HFFc6 (cell line): ENCODE results near the gene TMEM62. TPM values are rescaled to one million over a fixed set of nuclear protein-coding genes. Genes with fewer than 3 reads are reported as not detected.

Source experiments
- DNase-seq: peaks from one replicate; pipeline ENCODE4 v3.0.0-alpha.2; 2018
- H3K27ac Mint-ChIP-seq: 2 replicates; pipeline ENCODE4 v1.8.0; 2020; ENCODE audit warnings: mild to moderate bottlenecking, mixed read lengths
- H3K27me3 Mint-ChIP-seq: 2 replicates; pipeline ENCODE4 v1.8.0; 2021; ENCODE audit warnings: mild to moderate bottlenecking, moderate library complexity, mixed read lengths; ENCODE audit not compliant: insufficient read depth
- H3K36me3 Mint-ChIP-seq: 2 replicates; pipeline ENCODE4 v1.8.0; 2021; ENCODE audit warnings: low read depth, mixed read lengths
- H3K4me1 Mint-ChIP-seq: 2 replicates; pipeline ENCODE4 v1.8.0; 2020; ENCODE audit warnings: low read depth, mixed read lengths
- H3K4me3 Mint-ChIP-seq: 2 replicates; pipeline ENCODE4 v1.8.0; 2020; ENCODE audit warnings: mild to moderate bottlenecking, moderate library complexity, mixed read lengths
- H3K9me3 Mint-ChIP-seq: 2 replicates; pipeline ENCODE4 v1.8.0; 2020; ENCODE audit warnings: mild to moderate bottlenecking, mixed read lengths
- CTCF ChIP-seq: fragments of 200-600 bp; sonication (generic); IDR thresholded peaks from 2 replicates; pipeline ENCODE4 v1.5.0; 2021; ENCODE audit warnings: antibody characterized with exemption, mild to moderate bottlenecking
- total RNA-seq, 6 experiments: library from RNA; stranded (reverse); fragmentation: NEBNext Ultra II Directional; extraction: Animal tissue kit (Norgen Biotek cat#: 25700); gene quantifications; 2 replicates in 1 of 6; 3 replicates in 5 of 6; pipeline ENCODE4 v1.2.3, GENCODE V29; 2021

Gene TMEM62
- total RNA-seq, 6 experiments from 2014 or later: 8.2 to 12.1 (median 11.2) TPM

GRCh38 chr15:43198992-43199391 is 65.6 kb downstream of the TMEM62 start:
- H3K36me3 Mint-ChIP-seq: peaks cover 25% of the 10 kb centered on the region
- H3K4me3 Mint-ChIP-seq: no peak overlapping the region
- TF ChIP-seq CTCF: no peak
- H3K27me3 Mint-ChIP-seq: peaks cover 10% of the 10 kb centered on the region
- DNase-seq: no peak
- H3K4me1 Mint-ChIP-seq: peaks cover 20% of the 10 kb centered on the region
- H3K9me3 Mint-ChIP-seq: peaks cover 9% of the 10 kb centered on the region
- no peak overlapping the region for H3K27ac Mint-ChIP-seq

GRCh38 chr15:43199945-43200488 is 66.6 kb downstream of the TMEM62 start:
- H3K36me3 Mint-ChIP-seq: peaks cover 20% of the 10 kb centered on the region
- peaks cover 9% of the 10 kb centered on the region for H3K9me3 Mint-ChIP-seq
- peaks cover 19% of the 10 kb centered on the region for H3K4me1 Mint-ChIP-seq
- H3K27ac Mint-ChIP-seq: no peak overlapping the region
- TF ChIP-seq CTCF: no peak
- DNase-seq: no peak
- peaks cover 10% of the 10 kb centered on the region for H3K27me3 Mint-ChIP-seq
- H3K4me3 Mint-ChIP-seq: no peak overlapping the region

GRCh38 chr15:43204016-43204901 is 70.9 kb downstream of the TMEM62 start:
- Mint-ChIP-seq H3K27ac (no peak overlapping the region), H3K27me3 (peaks cover 26% of the 10 kb centered on the region), H3K4me3 (no peak overlapping the region), H3K4me1 (peaks cover 10% of the 10 kb centered on the region), H3K9me3 (no peaks in the 10 kb centered on the region; the same call in 1 of the 2 replicates), H3K36me3 (no peaks in the 10 kb centered on the region)
- TF ChIP-seq CTCF: peak; percentile 86
- DNase-seq: peak; percentile 70

GRCh38 chr15:43206054-43206453 is 72.7 kb downstream of the TMEM62 start:
- peaks cover 10% of the 10 kb centered on the region for H3K4me1 Mint-ChIP-seq
- peaks cover 40% of the 10 kb centered on the region for H3K27me3 Mint-ChIP-seq
- no peaks in the 10 kb centered on the region for H3K9me3 Mint-ChIP-seq
- no peak overlapping the region for H3K27ac Mint-ChIP-seq
- TF ChIP-seq CTCF: no peak
- H3K36me3 Mint-ChIP-seq: no peaks in the 10 kb centered on the region
- H3K4me3 Mint-ChIP-seq: no peak overlapping the region
- DNase-seq: no peak

- H3K4me3 Mint-ChIP-seq: no peak overlapping the region
- DNase-seq: no peak
- H3K36me3 Mint-ChIP-seq: no peaks in the 10 kb centered on the region
- H3K27ac Mint-ChIP-seq: no peak overlapping the region
- TF ChIP-seq CTCF: no peak
- H3K9me3 Mint-ChIP-seq: no peaks in the 10 kb centered on the region
- peaks cover 40% of the 10 kb centered on the region for H3K27me3 Mint-ChIP-seq
- peaks cover 10% of the 10 kb centered on the region for H3K4me1 Mint-ChIP-seq
These were observed 73.6 kb downstream of the TMEM62 start for GRCh38 chr15:43207024-43207423.
